GM21515 (cell line): ENCODE results near the gene PRKCB.
A peak's percentile ranks its signal among the peaks of the same experiment; 100 is the strongest.

Source experiments
- ATAC-seq: cut with Tn5 transposase; IDR thresholded peaks from one replicate; pipeline ENCODE4 v1.9.1; 2021; ENCODE audit not compliant: unreplicated experiment

PRKCB gene

GRCh38 chr16:23962001-23962400, 126.2 kb downstream of the PRKCB start:
- no peak for ATAC-seq

- no peak for ATAC-seq
Observed at GRCh38 chr16:23964136-23964535, 128.4 kb downstream of the PRKCB start.

GRCh38 chr16:23965137-23965733, 129.5 kb downstream of the PRKCB start:
- no peak for ATAC-seq

DNA sequence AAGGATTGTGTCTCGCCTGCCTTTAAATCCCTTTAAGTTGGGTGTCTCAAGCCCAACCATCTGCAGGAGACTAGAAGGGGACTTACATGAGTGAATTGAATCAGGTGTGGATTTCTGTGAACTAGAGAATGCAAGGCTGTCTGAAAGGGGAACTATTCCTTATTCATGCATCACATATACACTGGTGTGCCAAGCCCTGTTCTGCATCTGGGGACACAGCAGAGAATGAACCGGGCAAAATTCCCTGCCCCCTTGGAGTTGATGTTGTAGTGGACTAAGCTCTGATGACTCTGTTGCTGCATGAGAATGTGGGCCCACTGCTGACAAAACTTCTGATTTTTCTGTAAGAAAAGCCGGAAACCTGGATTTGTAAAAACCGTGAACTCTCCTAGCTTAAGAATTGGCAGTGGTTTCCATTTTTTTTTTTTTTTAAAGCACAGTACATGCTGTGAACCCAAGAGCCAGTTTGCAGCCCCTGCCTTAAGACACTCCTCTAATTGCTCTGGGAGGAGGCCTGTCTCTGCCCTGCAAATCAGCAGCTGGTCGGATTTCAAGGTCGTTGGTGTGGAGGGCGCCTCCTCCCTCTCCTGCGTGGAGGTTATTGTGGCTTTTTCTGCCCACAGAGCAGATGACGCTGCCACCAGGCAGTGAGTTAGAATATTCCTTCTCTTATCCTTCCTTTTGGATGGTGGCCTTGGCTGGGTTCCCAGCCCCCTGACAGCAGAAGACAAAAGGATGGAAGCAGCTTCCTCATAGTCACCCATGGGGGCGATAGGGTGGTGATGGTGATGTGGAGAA, 131.0 kb downstream of the PRKCB start:
- ATAC-seq, result no peak

DNA sequence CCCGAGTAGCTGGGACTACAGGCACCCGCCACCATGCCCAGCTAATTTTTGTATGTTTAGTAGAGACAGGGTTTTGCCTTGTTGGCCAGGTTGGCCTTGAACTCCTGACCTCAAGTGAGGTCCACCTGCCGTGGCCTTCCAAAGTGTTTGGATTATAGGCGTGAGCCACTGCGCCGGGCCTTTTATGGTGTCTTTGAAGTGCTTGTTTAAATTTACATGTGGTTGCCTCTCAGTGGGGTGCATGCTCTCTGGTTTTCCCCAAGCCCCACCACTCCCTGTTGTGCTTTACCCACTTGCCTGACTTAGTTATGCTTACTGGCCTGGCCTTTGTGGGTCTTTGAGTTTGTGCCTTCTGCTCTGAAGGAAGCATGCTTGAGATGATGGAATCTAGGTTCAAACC, 132.0 kb downstream of the PRKCB start:
- no peak for ATAC-seq

DNA sequence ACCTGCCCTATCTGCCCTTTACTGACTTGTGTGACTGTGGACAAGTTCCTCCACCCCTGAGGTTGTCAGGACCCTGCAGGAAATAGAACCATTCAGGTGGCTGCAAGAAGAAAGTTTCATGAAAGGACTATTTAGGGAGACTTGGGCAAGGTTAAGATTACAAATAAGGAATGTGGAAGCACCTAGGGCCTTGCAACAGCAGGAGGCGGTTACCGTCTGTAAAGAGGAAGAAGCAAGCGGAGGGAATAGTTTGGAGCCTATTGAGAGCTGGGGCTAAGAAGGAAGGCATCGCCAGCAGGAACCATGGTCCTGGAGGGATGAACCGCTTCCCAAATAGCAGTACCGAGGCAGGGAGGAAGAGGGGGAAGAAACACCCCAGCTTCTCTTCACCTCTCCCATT, 132.4 kb downstream of the PRKCB start:
- ATAC-seq, result no peak

DNA sequence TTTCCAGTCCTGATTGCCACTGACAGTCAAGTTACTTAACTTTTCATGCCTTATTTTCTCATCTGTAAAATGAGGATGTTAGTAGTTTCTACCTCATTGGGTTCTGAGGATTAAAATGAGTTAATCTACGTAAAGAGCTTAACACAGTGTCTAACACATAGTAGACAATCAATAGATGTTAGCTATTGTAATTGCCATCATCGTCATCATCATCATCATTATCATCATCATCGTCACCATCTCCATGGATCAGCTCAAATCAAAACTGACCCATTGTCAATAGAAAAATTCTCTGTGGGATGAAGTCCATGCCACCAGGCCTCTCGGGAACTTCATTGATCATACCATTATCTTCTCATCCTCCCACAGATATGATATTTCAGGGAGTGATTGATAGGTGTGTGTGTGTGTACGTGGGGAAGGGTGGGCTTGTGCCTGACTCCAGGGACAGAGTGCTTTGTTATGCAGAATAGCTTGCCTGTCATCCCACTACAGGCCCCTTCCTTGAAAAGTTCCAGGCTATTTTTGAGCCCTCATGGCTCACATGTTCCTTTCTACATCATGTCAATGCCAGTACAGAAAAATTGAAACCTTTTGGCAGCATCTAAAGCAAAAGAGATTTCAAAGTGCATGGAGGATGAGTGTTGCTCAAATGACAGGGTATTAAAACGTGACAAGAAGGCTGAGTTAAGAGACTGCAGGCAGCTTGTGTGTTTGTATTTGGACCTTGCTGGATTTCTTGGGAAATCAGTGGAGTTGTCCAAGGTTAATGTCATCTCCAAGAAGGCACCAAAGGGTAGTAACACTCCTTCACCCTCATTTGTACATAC, 133.9 kb downstream of the PRKCB start:
- ATAC-seq, result no peak

DNA sequence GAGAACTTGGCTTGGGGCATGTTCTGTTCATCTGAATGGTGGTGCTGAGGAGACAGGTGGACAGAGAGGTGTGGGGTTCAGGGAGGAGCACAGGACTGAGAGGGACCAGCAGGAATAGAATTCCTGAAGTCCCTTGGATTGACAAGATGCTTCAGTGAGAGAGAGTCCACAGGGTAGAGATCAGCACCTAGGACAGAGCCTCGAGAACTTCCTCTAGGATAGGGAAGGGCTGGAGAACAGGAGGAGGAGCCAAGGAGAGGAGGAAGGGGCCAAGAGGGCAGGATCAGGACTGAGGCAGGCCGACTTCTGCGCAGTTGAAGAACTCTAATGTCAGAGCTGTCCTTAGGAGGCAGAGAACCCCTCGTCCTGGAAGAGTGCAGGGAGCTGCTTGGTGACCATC, 138.4 kb downstream of the PRKCB start:
- ATAC-seq, result no peak

GRCh38 chr16:23975293-23975692, 139.5 kb downstream of the PRKCB start:
- no peak for ATAC-seq

DNA sequence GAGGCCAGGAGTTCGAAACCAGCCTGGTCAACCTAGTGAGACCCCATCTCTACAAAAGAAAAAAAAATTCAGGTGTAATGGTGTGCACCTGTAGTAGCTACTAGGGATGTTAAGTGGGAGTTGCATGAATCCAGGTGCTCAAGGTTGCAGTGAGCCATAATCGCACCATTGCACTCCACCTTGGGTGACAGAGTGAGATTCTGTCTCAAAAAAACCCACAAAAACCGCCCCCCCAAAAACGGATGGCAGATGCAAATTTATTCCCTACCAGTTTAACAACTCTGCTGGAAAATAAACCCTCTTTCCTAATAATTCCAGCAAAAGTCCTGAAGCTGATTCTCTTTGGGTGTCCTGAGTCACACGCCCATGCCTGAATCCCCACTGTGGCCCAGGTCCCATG, 140.3 kb downstream of the PRKCB start:
- no peak for ATAC-seq

DNA sequence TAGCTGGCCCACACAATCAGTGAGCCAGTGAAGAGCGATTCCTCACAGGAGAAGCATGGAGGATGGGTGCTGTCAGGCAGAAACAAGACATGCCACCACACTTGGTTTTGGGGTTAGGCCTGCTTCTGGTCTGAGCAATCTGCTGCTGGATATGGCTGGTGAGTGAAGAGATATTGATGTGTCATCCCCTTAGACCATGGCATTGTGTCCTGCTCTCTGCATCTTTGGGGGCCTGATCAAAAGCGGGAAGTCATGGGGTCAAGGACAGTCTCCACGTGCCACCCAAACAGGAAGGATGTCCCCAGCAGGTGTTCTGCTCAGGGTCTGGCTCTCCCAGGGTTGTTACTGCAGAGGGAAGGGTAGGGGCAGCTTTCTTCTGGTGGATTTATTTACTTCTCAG, 140.7 kb downstream of the PRKCB start:
- no peak for ATAC-seq

GRCh38 chr16:23979441-23979840, 143.7 kb downstream of the PRKCB start:
- ATAC-seq, result no peak

GRCh38 chr16:23979982-23980381, 144.2 kb downstream of the PRKCB start:
- no peak for ATAC-seq

DNA sequence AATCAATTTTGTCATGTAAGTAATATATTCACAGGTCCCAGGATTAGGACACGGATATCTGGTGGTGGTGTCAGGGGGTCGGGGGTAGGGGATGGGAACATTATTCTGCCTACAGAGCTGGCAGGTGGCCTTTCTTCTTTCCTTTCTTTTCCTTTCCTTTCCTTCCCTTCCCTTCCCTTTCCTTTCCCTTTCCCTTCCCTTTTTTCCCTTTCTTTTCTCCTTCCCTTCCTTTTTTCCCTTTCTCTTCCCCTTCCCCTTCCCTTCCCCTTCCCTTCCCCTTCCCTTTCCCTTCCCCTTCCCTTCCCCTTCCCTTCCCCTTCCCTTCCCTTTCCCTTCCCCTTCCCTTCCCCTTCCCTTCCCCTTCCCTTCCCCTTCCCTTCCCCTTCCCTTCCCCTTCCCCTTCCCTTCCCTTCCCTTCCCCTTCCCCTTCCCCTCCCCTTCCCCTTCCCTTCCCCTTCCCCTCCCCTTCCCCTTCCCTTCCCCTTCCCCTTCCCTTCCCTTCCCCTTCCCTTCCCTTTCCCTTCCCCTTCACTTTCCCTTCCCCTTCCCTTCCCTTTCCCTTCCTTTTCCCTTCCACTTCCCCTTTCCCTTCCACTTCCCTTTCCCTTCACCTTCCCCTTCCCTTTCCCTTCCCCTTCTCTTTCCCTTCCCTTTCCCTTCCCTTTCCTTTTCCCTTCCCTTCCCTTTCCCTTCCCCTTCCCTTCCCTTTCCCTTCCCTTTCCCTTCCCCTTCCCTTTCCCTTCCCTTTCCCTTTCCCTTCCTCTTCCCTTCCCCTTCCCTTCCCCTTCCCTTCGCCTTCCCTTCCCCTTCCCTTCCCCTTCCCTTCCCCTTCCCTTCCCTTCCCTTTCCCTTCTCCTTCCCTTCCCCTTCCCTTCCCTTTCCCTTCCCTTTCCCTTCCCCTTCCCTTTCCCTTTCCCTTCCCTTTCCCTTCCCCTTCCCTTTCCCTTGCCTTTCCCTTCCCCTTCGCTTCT, 145.9 kb downstream of the PRKCB start:
- ATAC-seq, result no peak

DNA sequence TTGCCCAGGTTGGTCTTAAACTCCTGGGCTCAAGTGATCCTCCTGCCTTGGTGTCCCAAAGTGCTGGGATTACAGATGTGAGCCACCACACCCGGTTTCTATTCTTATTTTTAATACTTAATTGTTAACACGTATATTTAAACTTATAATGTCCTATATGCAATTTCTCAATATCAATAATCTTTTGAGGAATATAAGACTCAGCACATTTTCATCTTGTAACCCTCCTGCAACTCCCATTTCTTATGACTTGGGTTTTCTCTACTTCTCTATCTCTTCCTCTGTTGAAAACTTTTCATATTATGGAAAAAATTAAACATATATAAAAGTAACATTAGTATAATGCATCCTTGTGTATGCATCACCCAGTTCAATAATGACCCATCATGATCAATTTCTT, 150.7 kb downstream of the PRKCB start:
- no peak for ATAC-seq

DNA sequence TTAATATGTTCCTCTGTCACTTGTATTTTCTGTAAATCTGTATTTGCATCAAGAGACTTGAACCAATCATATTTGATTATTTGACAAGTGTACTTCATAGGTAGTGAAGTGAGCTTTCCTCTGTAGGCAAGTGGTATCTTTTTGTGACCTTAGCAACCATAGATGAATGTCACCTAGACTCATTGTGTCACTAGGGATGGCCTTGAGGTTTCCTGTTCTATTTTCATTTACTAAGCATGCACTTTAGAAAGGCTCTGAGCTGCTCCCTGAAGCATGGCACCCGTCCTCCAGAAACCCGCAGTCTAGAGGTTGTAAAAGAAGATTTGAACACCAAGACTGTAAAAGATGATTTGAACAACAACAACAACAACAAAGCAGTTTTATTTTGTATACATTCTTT, 151.7 kb downstream of the PRKCB start:
- peak; percentile 93 for ATAC-seq

DNA sequence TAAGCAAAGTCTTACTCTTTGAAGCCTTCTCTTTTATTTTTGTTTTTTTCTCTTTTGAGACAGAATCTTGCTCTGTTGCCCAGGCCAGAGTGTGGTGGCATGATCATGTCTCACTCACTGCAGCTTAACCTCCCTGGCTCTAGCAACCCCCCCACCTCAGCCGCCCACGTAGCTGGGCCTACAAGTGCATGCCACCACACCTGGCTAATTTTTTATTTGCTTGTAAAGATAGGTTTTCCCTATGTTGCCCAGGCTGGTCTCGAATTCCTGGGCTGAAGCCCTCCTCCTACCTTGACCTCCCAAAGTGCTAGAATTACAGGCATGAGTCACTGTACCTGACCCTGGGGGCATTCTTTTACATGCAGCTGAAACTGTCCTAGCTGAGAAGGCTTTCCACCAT, 154.7 kb downstream of the PRKCB start:
- no peak for ATAC-seq

- ATAC-seq, result no peak
Observed at GRCh38 chr16:23991066-23991465, 155.3 kb downstream of the PRKCB start.

GRCh38 chr16:23994615-23995014, 158.8 kb downstream of the PRKCB start:
- no peak for ATAC-seq

GRCh38 chr16:23996258-23996955, 160.6 kb downstream of the PRKCB start:
- ATAC-seq, result no peak
